CD8-positive, alpha-beta memory T cell (primary cell): ENCODE results near the gene ZRANB1. TPM values are rescaled to one million over a fixed set of nuclear protein-coding genes. Genes with fewer than 3 reads are reported as not detected.

ENCODE experiments used
- CTCF ChIA-PET: fragments of 350-600 bp; sonication (Branson Sonifier 250); formaldehyde crosslinking; loops from one replicate; lab custom pipeline; 2021; ENCODE audit warnings: antibody characterized with exemption; lab: Charles Lee
- POLR2A ChIA-PET: fragments of 350-600 bp; sonication (Branson Sonifier 250); formaldehyde crosslinking; loops from one replicate; lab custom pipeline; 2021; ENCODE audit warnings: antibody characterized with exemption; lab: Charles Lee
- DNase-seq, 5 donors: peaks; one replicate each; pipeline versions ENCODE4 v3.0.0 to v3.0.0-alpha.2; 2020 to 2022; ENCODE audit warnings: mixed read lengths in 1 of 5
- H3K27ac ChIP-seq: one replicate; pipeline ENCODE4 v1.7.0; 2013; ENCODE audit warnings: low read depth, mild to moderate bottlenecking, low read length, moderate library complexity
- H3K27me3 ChIP-seq: 2 replicates; pipeline ENCODE4 v1.7.0; 2013; ENCODE audit warnings: low read length, mild to moderate bottlenecking; ENCODE audit not compliant: insufficient read depth, poor library complexity, severe bottlenecking
- H3K36me3 ChIP-seq: 2 replicates; pipeline ENCODE4 v1.7.0; 2013; ENCODE audit warnings: mild to moderate bottlenecking, low read length, moderate library complexity; ENCODE audit not compliant: insufficient read depth
- H3K4me1 ChIP-seq: 2 replicates; pipeline ENCODE4 v1.7.0; 2013; ENCODE audit warnings: mild to moderate bottlenecking, low read length, moderate library complexity; ENCODE audit not compliant: insufficient read depth
- H3K4me3 ChIP-seq: 2 replicates; pipeline ENCODE4 v1.7.0; 2013; ENCODE audit warnings: mild to moderate bottlenecking, low read length
- H3K9me3 ChIP-seq: 2 replicates; pipeline ENCODE4 v1.7.0; 2013; ENCODE audit warnings: mild to moderate bottlenecking, low read length
- H3K27ac Mint-ChIP-seq, 8 donors: one replicate each; pipeline ENCODE4 v1.8.0; 2020 to 2021; ENCODE audit warnings: mixed read lengths in 8 of 8, mild to moderate bottlenecking in 6 of 8, inconsistent platforms in 3 of 8, moderate library complexity in 3 of 8
- H3K27me3 Mint-ChIP-seq, 2 donors: one replicate each; pipeline ENCODE4 v1.8.0; 2020 to 2021; ENCODE audit warnings: mixed read lengths in 2 of 2, mild to moderate bottlenecking in 1 of 2, moderate library complexity in 1 of 2
- H3K36me3 Mint-ChIP-seq, 3 donors: one replicate each; pipeline ENCODE4 v1.8.0; 2020 to 2021; ENCODE audit warnings: mixed read lengths in 3 of 3, inconsistent platforms in 1 of 3, mild to moderate bottlenecking in 1 of 3
- H3K4me1 Mint-ChIP-seq, 3 donors: one replicate each; pipeline ENCODE4 v1.8.0; 2020 to 2021; ENCODE audit warnings: mixed read lengths in 3 of 3, inconsistent platforms in 1 of 3, mild to moderate bottlenecking in 1 of 3
- H3K4me3 Mint-ChIP-seq, 7 donors: one replicate each; pipeline ENCODE4 v1.8.0; 2020 to 2021; ENCODE audit warnings: mixed read lengths in 7 of 7, mild to moderate bottlenecking in 6 of 7, moderate library complexity in 4 of 7, inconsistent platforms in 2 of 7
- H3K9me3 Mint-ChIP-seq, 5 donors: one replicate each; pipeline ENCODE4 v1.8.0; 2020 to 2022; ENCODE audit warnings: mixed read lengths in 5 of 5, mild to moderate bottlenecking in 3 of 5, moderate library complexity in 2 of 5, inconsistent platforms in 1 of 5
- polyA plus RNA-seq: library from polyadenylated mRNA; unstranded; fragments of 300-500 nt; fragmentation: Illumina TruSeq; gene quantifications from one replicate; pipeline ENCODE4 v1.2.3, GENCODE V29; 2021
- total RNA-seq, 2 experiments: library from RNA; stranded (reverse); gene quantifications; one replicate each; pipeline ENCODE4 v1.2.3, GENCODE V29; 2021

The ZRANB1 gene
- total and polyA plus RNA-seq, 3 experiments from 2014 or later, result 11.8 to 16.9 (median 16.7) TPM

GRCh38 chr10:125013529-125013872 lies 71.6 kb downstream of the ZRANB1 start:
- ChIA-PET CTCF (no interaction called here), POLR2A (no interaction called here)
- no peaks in the 10 kb centered on the region for H3K36me3 Mint-ChIP-seq
- H3K27ac Mint-ChIP-seq, result no peak overlapping the region
- no peak for DNase-seq
- Histone ChIP-seq H3K4me1 (no peaks in the 10 kb centered on the region), H3K27me3 (no peaks in the 10 kb centered on the region), H3K9me3 (no peaks in the 10 kb centered on the region), H3K36me3 (no peaks in the 10 kb centered on the region), H3K27ac (no peak overlapping the region), H3K4me3 (no peak overlapping the region)
- H3K27me3 Mint-ChIP-seq, result peaks cover 11 to 19% of the 10 kb centered on the region in 2 donors
- H3K4me1 Mint-ChIP-seq, result peaks cover 3 to 10% (median 10%) of the 10 kb centered on the region in 3 donors
- no peaks in the 10 kb centered on the region for H3K9me3 Mint-ChIP-seq
- no peak overlapping the region for H3K4me3 Mint-ChIP-seq

DNA sequence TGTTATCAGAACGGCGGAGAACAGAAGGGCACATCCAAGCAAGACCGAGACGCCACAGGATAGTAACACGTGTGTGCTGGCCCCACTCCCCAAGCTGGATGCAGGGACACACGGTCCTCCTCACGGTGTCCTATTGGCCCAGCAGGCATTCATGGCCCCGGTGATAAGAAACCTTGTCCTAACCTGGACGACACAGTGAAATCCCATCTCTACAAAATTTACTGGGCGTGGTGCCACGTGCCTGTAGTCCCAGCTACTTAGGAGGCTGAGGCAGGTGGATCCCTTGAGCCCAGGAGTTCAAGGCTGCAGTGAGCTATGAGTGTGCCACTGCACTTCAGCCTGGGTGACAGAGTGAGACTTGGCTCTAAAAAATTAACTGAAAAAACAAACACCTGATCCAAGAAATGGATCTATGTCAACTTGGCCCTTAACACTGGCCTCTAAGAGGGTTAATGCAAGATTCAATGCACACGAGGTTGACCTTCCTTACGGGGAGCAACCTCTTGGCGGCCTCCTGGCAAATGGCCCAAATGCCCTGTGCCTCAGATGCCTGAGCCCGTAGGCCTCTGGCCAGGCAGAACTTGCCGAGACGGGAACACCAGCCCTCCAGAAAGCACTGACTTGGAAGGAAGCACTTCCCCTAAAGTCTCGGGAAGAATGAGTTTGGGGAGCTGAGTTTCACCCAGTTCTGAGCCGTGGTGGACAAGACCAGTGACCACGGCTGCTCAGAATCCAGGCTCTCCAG lies 72.3 kb downstream of the ZRANB1 start:
- Mint-ChIP-seq H3K36me3 (no peaks in the 10 kb centered on the region), H3K27me3 (peaks cover 12 to 15% of the 10 kb centered on the region in 2 donors), H3K4me1 (peaks cover 3 to 10% (median 10%) of the 10 kb centered on the region in 3 donors), H3K27ac (no peak overlapping the region), H3K9me3 (peaks cover 0 to under 1% (median 0%) of the 10 kb centered on the region in 5 donors), H3K4me3 (no peak overlapping the region)
- ChIA-PET CTCF (no interaction called here), POLR2A (no interaction called here)
- Histone ChIP-seq H3K4me3 (no peak overlapping the region), H3K4me1 (no peaks in the 10 kb centered on the region), H3K27me3 (no peaks in the 10 kb centered on the region), H3K9me3 (no peaks in the 10 kb centered on the region), H3K27ac (no peak overlapping the region), H3K36me3 (no peaks in the 10 kb centered on the region)
- no peak for DNase-seq

- peaks cover 3 to 10% (median 10%) of the 10 kb centered on the region in 3 donors for H3K4me1 Mint-ChIP-seq
- H3K36me3 Mint-ChIP-seq, result no peaks in the 10 kb centered on the region
- CTCF ChIA-PET, result no interaction called here
- H3K9me3 Mint-ChIP-seq, result peaks cover 0 to 2% (median 0%) of the 10 kb centered on the region in 5 donors
- peaks cover 13 to 21% of the 10 kb centered on the region in 2 donors for H3K27me3 Mint-ChIP-seq
- H3K27ac Mint-ChIP-seq, result no peak overlapping the region
- H3K4me3 ChIP-seq, result no peak overlapping the region
- no peak overlapping the region for H3K27ac ChIP-seq
- POLR2A ChIA-PET, result no interaction called here
- no peaks in the 10 kb centered on the region for H3K4me1 ChIP-seq
- H3K4me3 Mint-ChIP-seq, result no peak overlapping the region
- H3K36me3 ChIP-seq, result no peaks in the 10 kb centered on the region
- no peaks in the 10 kb centered on the region for H3K9me3 ChIP-seq
- H3K27me3 ChIP-seq, result no peaks in the 10 kb centered on the region
- DNase-seq, result no peak
Observed at GRCh38 chr10:125014836-125015355, 73.0 kb downstream of the ZRANB1 start.

- no peak overlapping the region for H3K4me3 ChIP-seq
- H3K27me3 ChIP-seq, result no peaks in the 10 kb centered on the region
- Mint-ChIP-seq H3K4me3 (peak overlapping the region in 1 of 7 donors; percentile 52), H3K27me3 (peaks cover 13 to 21% of the 10 kb centered on the region in 2 donors), H3K27ac (peak overlapping the region in 2 of 8 donors; percentile 20 to 36), H3K36me3 (no peaks in the 10 kb centered on the region), H3K9me3 (peaks cover 0 to 2% (median 0%) of the 10 kb centered on the region in 5 donors), H3K4me1 (peaks cover 3 to 10% (median 10%) of the 10 kb centered on the region in 3 donors)
- no peaks in the 10 kb centered on the region for H3K36me3 ChIP-seq
- peak in 1 of 5 donors; percentile 28 for DNase-seq
- H3K27ac ChIP-seq, result no peak overlapping the region
- ChIA-PET CTCF (no interaction called here), POLR2A (no interaction called here)
- no peaks in the 10 kb centered on the region for H3K4me1 ChIP-seq
- no peaks in the 10 kb centered on the region for H3K9me3 ChIP-seq
Observed at GRCh38 chr10:125015356-125015944, 73.5 kb downstream of the ZRANB1 start.

GRCh38 chr10:125016123-125016522 lies 74.2 kb downstream of the ZRANB1 start:
- Mint-ChIP-seq H3K27me3 (peaks cover 13 to 20% of the 10 kb centered on the region in 2 donors), H3K27ac (no peak overlapping the region), H3K9me3 (peaks cover 0 to 2% (median 0%) of the 10 kb centered on the region in 5 donors), H3K4me3 (no peak overlapping the region), H3K4me1 (peaks cover 3 to 10% (median 10%) of the 10 kb centered on the region in 3 donors), H3K36me3 (no peaks in the 10 kb centered on the region)
- no peak overlapping the region for H3K4me3 ChIP-seq
- CTCF ChIA-PET, result no interaction called here
- H3K9me3 ChIP-seq, result no peaks in the 10 kb centered on the region
- H3K36me3 ChIP-seq, result no peaks in the 10 kb centered on the region
- POLR2A ChIA-PET, result no interaction called here
- H3K27me3 ChIP-seq, result no peaks in the 10 kb centered on the region
- no peak for DNase-seq
- no peaks in the 10 kb centered on the region for H3K4me1 ChIP-seq
- H3K27ac ChIP-seq, result no peak overlapping the region

DNA sequence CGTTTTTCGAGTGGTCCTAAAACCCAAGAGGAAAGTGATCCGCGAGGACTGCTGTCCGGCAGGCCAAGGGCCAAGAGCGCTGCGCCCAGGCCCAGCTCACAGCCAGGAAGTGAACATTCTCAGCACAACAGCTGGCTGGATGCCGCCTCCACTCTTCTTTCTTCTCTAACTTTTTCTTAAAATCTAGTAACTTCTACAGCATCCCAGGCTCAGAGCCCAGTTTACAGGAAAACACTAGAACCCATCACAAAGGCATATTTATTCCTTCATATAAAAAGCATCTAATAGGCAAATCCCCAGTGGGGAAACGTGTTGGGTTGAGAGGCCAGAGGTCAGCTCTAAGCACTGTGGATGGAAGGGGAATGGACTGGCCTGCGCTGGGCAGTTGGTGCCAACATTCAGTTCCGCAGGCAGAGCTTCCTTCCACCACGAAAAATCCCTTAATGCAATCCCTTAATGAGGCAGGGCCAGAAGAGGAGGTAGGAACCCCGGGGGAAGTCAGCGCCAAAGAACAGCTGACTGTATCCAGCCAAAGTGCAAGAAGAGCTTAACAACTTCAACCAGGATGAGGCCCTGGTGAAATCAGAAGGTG lies 74.8 kb downstream of the ZRANB1 start:
- H3K27ac Mint-ChIP-seq, result no peak overlapping the region
- POLR2A ChIA-PET, result no interaction called here
- peaks cover 0 to 2% (median 0%) of the 10 kb centered on the region in 5 donors for H3K9me3 Mint-ChIP-seq
- CTCF ChIA-PET, result no interaction called here
- H3K4me3 Mint-ChIP-seq, result no peak overlapping the region
- Histone ChIP-seq H3K27ac (no peak overlapping the region), H3K27me3 (no peaks in the 10 kb centered on the region), H3K4me1 (no peaks in the 10 kb centered on the region), H3K4me3 (no peak overlapping the region), H3K36me3 (no peaks in the 10 kb centered on the region), H3K9me3 (no peaks in the 10 kb centered on the region)
- DNase-seq, result no peak
- no peaks in the 10 kb centered on the region for H3K36me3 Mint-ChIP-seq
- peaks cover 3 to 10% (median 10%) of the 10 kb centered on the region in 3 donors for H3K4me1 Mint-ChIP-seq
- peaks cover 13 to 16% of the 10 kb centered on the region in 2 donors for H3K27me3 Mint-ChIP-seq

DNA sequence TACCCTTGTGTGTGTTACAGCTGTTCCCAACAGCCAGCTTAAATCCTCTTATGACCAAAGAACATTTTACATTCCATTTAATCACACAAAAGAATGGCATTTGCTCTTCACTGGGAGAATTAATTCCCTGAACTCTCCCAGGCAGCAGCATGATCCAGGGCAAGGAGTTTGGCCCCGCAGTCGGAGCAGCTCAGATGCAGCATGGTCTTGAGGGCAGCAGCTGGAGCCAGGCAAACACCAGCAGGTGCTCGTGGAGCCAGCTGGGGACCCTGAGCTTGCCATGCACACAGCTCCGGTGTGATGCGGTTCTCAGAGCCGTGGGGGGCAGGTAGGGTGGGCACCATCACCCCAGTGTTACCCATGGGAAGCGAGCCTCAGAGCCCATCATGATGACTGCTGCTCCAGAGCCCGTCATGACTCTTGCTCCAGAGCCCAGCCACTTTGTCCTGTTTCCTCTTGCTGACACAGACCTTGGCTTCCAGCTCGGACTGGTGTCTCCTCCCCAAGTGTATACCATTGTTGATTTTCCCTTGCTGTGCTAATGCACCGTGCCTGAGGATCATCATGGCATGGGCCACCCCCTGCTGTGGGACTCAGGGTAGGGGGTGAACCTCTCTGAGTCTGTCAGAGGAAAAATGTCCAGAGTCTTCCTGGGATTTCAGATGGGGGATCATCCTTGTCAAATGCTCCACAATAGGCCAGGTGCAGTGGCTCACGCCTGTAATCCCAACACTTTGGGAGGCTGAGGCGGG lies 75.8 kb downstream of the ZRANB1 start:
- CTCF ChIA-PET, result no interaction called here
- H3K27ac ChIP-seq, result no peak overlapping the region
- H3K4me1 ChIP-seq, result no peaks in the 10 kb centered on the region
- H3K9me3 ChIP-seq, result no peaks in the 10 kb centered on the region
- peaks cover 3 to 10% (median 10%) of the 10 kb centered on the region in 3 donors for H3K4me1 Mint-ChIP-seq
- no peaks in the 10 kb centered on the region for H3K36me3 Mint-ChIP-seq
- no peak overlapping the region for H3K27ac Mint-ChIP-seq
- H3K36me3 ChIP-seq, result no peaks in the 10 kb centered on the region
- no peak overlapping the region for H3K4me3 ChIP-seq
- peaks cover 13 to 16% of the 10 kb centered on the region in 2 donors for H3K27me3 Mint-ChIP-seq
- no peak overlapping the region for H3K4me3 Mint-ChIP-seq
- H3K27me3 ChIP-seq, result no peaks in the 10 kb centered on the region
- H3K9me3 Mint-ChIP-seq, result peaks cover 0 to 2% (median 0%) of the 10 kb centered on the region in 5 donors
- DNase-seq, result no peak
- POLR2A ChIA-PET, result no interaction called here
